H9 (cell line): ENCODE data around the gene SYCE3. TPM values are rescaled to one million over a fixed set of nuclear protein-coding genes. Genes with fewer than 3 reads are reported as not detected.

Source experiments
- DNase-seq: peaks from one replicate; pipeline ENCODE4 v3.0.0-alpha.2; 2017
- H2AFZ ChIP-seq: one replicate; pipeline ENCODE4 v1.6.1; 2013; ENCODE audit warnings: mild to moderate bottlenecking, low read length, control low read depth, moderate library complexity
- H2AK5ac ChIP-seq: 2 replicates; pipeline ENCODE4 v1.6.1; 2013; ENCODE audit warnings: low read length, control low read depth, mixed read lengths; ENCODE audit not compliant: insufficient read length
- H2BK120ac ChIP-seq: one replicate; pipeline ENCODE4 v1.6.1; 2013; ENCODE audit warnings: low read depth, mild to moderate bottlenecking, low read length, control low read depth, inconsistent platforms; ENCODE audit not compliant: poor library complexity, severe bottlenecking
- H2BK12ac ChIP-seq: 2 replicates; pipeline ENCODE4 v1.6.1; 2013; ENCODE audit warnings: low read length, control low read depth, mixed read lengths, low read depth; ENCODE audit not compliant: insufficient read length
- H2BK15ac ChIP-seq: 2 replicates; pipeline ENCODE4 v1.6.1; 2013; ENCODE audit warnings: low read depth, low read length, control low read depth
- H2BK20ac ChIP-seq: one replicate; pipeline ENCODE4 v1.6.1; 2013; ENCODE audit warnings: low read depth, mild to moderate bottlenecking, low read length, control low read depth, inconsistent platforms; ENCODE audit not compliant: poor library complexity, severe bottlenecking
- H2BK5ac ChIP-seq: 2 replicates; pipeline ENCODE4 v1.6.1; 2013; ENCODE audit warnings: low read length, control low read depth, mixed read lengths; ENCODE audit not compliant: insufficient read length
- H3K14ac ChIP-seq: 2 replicates; pipeline ENCODE4 v1.6.1; 2013; ENCODE audit warnings: low read length, control low read depth; ENCODE audit not compliant: insufficient read depth
- H3K18ac ChIP-seq: 2 replicates; pipeline ENCODE4 v1.6.1; 2013; ENCODE audit warnings: low read depth, mild to moderate bottlenecking, mixed read lengths, low read length, control low read depth; ENCODE audit not compliant: insufficient read length
- H3K23ac ChIP-seq: 2 replicates; pipeline ENCODE4 v1.6.1; 2013; ENCODE audit warnings: low read length, control low read depth, mixed read lengths, low read depth; ENCODE audit not compliant: insufficient read length
- H3K23me2 ChIP-seq: 2 replicates; pipeline ENCODE4 v1.6.1; 2013; ENCODE audit warnings: low read depth, mild to moderate bottlenecking, mixed read lengths, low read length, control low read depth; ENCODE audit not compliant: insufficient read length, poor library complexity, severe bottlenecking
- H3K27ac ChIP-seq: 2 replicates; pipeline ENCODE4 v1.5.1; 2013; ENCODE audit warnings: low read length, control low read depth, mixed read lengths, low read depth; ENCODE audit not compliant: insufficient read length
- H3K27me3 ChIP-seq: 2 replicates; pipeline ENCODE4 v1.6.1; 2013; ENCODE audit warnings: low read length, control low read depth, inconsistent platforms; ENCODE audit not compliant: insufficient read depth
- H3K4ac ChIP-seq: 2 replicates; pipeline ENCODE4 v1.6.1; 2013; ENCODE audit warnings: low read depth, mild to moderate bottlenecking, control low read depth, inconsistent platforms, low read length, moderate library complexity
- H3K4me1 ChIP-seq: 2 replicates; pipeline ENCODE4 v1.6.1; 2013; ENCODE audit warnings: low read length, control low read depth, inconsistent platforms; ENCODE audit not compliant: insufficient read depth
- H3K4me2 ChIP-seq: 2 replicates; pipeline ENCODE4 v1.6.1; 2013; ENCODE audit warnings: low read length, control low read depth, mixed read lengths; ENCODE audit not compliant: insufficient read length, insufficient read depth
- H3K56ac ChIP-seq: 2 replicates; pipeline ENCODE4 v1.6.1; 2013; ENCODE audit warnings: low read depth, mild to moderate bottlenecking, mixed read lengths, low read length, control low read depth; ENCODE audit not compliant: insufficient read length
- H3K79me1 ChIP-seq: 2 replicates; pipeline ENCODE4 v1.6.1; 2013; ENCODE audit warnings: low read depth, mild to moderate bottlenecking, moderate library complexity, low read length, control low read depth, inconsistent platforms; ENCODE audit not compliant: insufficient read depth, poor library complexity, severe bottlenecking
- H3K79me2 ChIP-seq: 2 replicates; pipeline ENCODE4 v1.6.1; 2013; ENCODE audit warnings: low read length, control low read depth, inconsistent platforms; ENCODE audit not compliant: insufficient read depth
- H3K9ac ChIP-seq: 2 replicates; pipeline ENCODE4 v1.6.1; 2013; ENCODE audit warnings: low read length, control low read depth, mixed read lengths; ENCODE audit not compliant: insufficient read length; ENCODE audit errors: extremely low read depth
- H3K9me3 ChIP-seq: one replicate; pipeline ENCODE4 v1.6.1; 2013; ENCODE audit warnings: low read depth, low read length, inconsistent platforms; ENCODE audit not compliant: control insufficient read depth
- H3T11ph ChIP-seq: one replicate; pipeline ENCODE4 v1.6.1; 2013; ENCODE audit warnings: mild to moderate bottlenecking, low read length, control low read depth, inconsistent platforms
- H4K20me1 ChIP-seq: one replicate; pipeline ENCODE4 v1.6.1; 2013; ENCODE audit not compliant: control insufficient read depth, insufficient read length, insufficient read depth
- H4K5ac ChIP-seq: 2 replicates; pipeline ENCODE4 v1.6.1; 2013; ENCODE audit warnings: low read depth, mild to moderate bottlenecking, mixed read lengths, low read length, control low read depth; ENCODE audit not compliant: insufficient read length
- H4K8ac ChIP-seq: replicated peaks from 2 replicates; pipeline ENCODE4 v1.6.1; 2013; ENCODE audit warnings: low read length, control low read depth, mixed read lengths, low read depth; ENCODE audit not compliant: insufficient read length
- H4K91ac ChIP-seq: 2 replicates; pipeline ENCODE4 v1.6.1; 2013; ENCODE audit warnings: low read depth, mild to moderate bottlenecking, moderate library complexity, mixed read lengths, low read length, control low read depth; ENCODE audit not compliant: insufficient read length
- H3K27ac Mint-ChIP-seq, 3 experiments: 2 replicates in 2 of 3; 3 replicates in 1 of 3; pipeline ENCODE4 v1.8.0; 2020 to 2021; ENCODE audit warnings: mixed read lengths in 3 of 3, mild to moderate bottlenecking in 1 of 3, moderate library complexity in 1 of 3
- H3K27me3 Mint-ChIP-seq: 2 replicates; pipeline ENCODE4 v1.8.0; 2021; ENCODE audit warnings: low read depth, mild to moderate bottlenecking, moderate library complexity, mixed read lengths
- H3K36me3 Mint-ChIP-seq, 3 experiments: 2 replicates in 2 of 3; 3 replicates in 1 of 3; pipeline ENCODE4 v1.8.0; 2020 to 2021; ENCODE audit warnings: low read depth in 3 of 3, mixed read lengths in 3 of 3; ENCODE audit not compliant: insufficient read depth in 1 of 3
- H3K4me1 Mint-ChIP-seq, 2 experiments: 2 replicates each; pipeline ENCODE4 v1.8.0; 2020; ENCODE audit warnings: mixed read lengths in 2 of 2
- H3K4me3 Mint-ChIP-seq, 2 experiments: 2 replicates in 1 of 2; 3 replicates in 1 of 2; pipeline ENCODE4 v1.8.0; 2020 to 2021; ENCODE audit warnings: mild to moderate bottlenecking in 2 of 2, mixed read lengths in 2 of 2, moderate library complexity in 1 of 2
- H3K9me3 Mint-ChIP-seq, 2 experiments: 2 replicates in 1 of 2; 3 replicates in 1 of 2; pipeline ENCODE4 v1.8.0; 2020; ENCODE audit warnings: mild to moderate bottlenecking in 2 of 2, mixed read lengths in 2 of 2, moderate library complexity in 1 of 2
- WGBS: extraction: QIAGEN DNeasy Blood & Tissue Kit; methylation state at CpG from one replicate; pipeline ENCODE4 v1.1.7; 2013; ENCODE audit warnings: missing lambda C conversion rate, low lambda C conversion rate, mixed read lengths; ENCODE audit not compliant: insufficient read length; ENCODE audit errors: extremely low coverage; 5-methylcytosine and 5-hydroxymethylcytosine counted together
- total RNA-seq: library from RNA; stranded (reverse); gene quantifications from 2 replicates; pipeline ENCODE4 v1.2.1, GENCODE V29; 2021
- TF ChIP-seq, protein P1 (sequence below): fragments of 200-600 bp; sonication (generic); conservative IDR thresholded peaks from 3 replicates; pipeline ENCODE4 v1.8.0; 2021; ENCODE audit warnings: antibody characterized with exemption, mild to moderate bottlenecking

SYCE3 gene
- total RNA-seq, 1 experiment from 2014 or later = 0.85 TPM

DNA sequence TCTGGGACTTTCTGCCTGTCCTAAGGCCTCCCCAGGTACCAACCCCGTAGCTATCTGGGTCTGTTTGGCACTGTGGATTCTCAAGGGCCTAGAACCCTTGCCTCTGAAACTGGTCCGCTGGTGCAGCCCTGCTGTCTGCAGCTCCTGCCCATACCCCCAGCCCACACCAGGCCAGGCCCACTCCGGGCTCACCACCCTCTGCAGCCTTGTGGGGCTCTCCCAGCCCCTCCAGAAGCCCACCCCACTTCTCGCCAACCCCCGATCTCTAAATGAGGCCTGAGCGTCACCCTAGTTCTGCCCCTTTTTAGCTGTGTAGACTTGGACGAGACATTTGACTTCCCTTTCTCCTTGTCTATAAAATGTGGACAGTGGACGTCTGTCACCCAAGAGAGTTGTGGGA lies 12.3 kb downstream of the SYCE3 start:
- H3K18ac ChIP-seq = no peak overlapping the region
- H2BK120ac ChIP-seq = no peak overlapping the region
- H3K23me2 ChIP-seq = no peaks in the 10 kb centered on the region
- no peaks in the 10 kb centered on the region for H4K20me1 ChIP-seq
- no peak overlapping the region for H2BK5ac ChIP-seq
- H4K91ac ChIP-seq = no peak overlapping the region
- Mint-ChIP-seq H3K27me3 (peaks cover 20% of the 10 kb centered on the region), H3K4me1 (peaks cover 4 to 7% of the 10 kb centered on the region in 2 experiments), H3K9me3 (no peaks in the 10 kb centered on the region), H3K36me3 (no peaks in the 10 kb centered on the region), H3K27ac (no peak overlapping the region), H3K4me3 (no peak overlapping the region)
- no peak overlapping the region; the same call in 1 of the 2 replicates for H3K14ac ChIP-seq
- H2AK5ac ChIP-seq = no peak overlapping the region
- no peaks in the 10 kb centered on the region for H3K9me3 ChIP-seq
- no peaks in the 10 kb centered on the region for H3K79me2 ChIP-seq
- no peak overlapping the region for H2BK20ac ChIP-seq
- no peak for DNase-seq
- H3K79me1 ChIP-seq = no peaks in the 10 kb centered on the region
- H3T11ph ChIP-seq = no peak overlapping the region
- no peak overlapping the region for H3K4ac ChIP-seq
- no peaks in the 10 kb centered on the region for H3K27me3 ChIP-seq
- WGBS = no CpG with 5 or more reads among the region's 8 CpGs
- no peak overlapping the region for H4K5ac ChIP-seq
- H3K56ac ChIP-seq = no peak overlapping the region
- H4K8ac ChIP-seq = no peak overlapping the region
- no peak overlapping the region for H3K9ac ChIP-seq
- H2AFZ ChIP-seq = no peak overlapping the region
- H3K4me1 ChIP-seq = no peaks in the 10 kb centered on the region
- H3K27ac ChIP-seq = no peak overlapping the region
- no peak overlapping the region for H3K23ac ChIP-seq
- H2BK15ac ChIP-seq = no peak overlapping the region
- no peak overlapping the region for H2BK12ac ChIP-seq
- TF ChIP-seq, protein P1, sequence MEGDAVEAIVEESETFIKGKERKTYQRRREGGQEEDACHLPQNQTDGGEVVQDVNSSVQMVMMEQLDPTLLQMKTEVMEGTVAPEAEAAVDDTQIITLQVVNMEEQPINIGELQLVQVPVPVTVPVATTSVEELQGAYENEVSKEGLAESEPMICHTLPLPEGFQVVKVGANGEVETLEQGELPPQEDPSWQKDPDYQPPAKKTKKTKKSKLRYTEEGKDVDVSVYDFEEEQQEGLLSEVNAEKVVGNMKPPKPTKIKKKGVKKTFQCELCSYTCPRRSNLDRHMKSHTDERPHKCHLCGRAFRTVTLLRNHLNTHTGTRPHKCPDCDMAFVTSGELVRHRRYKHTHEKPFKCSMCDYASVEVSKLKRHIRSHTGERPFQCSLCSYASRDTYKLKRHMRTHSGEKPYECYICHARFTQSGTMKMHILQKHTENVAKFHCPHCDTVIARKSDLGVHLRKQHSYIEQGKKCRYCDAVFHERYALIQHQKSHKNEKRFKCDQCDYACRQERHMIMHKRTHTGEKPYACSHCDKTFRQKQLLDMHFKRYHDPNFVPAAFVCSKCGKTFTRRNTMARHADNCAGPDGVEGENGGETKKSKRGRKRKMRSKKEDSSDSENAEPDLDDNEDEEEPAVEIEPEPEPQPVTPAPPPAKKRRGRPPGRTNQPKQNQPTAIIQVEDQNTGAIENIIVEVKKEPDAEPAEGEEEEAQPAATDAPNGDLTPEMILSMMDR = no peak
- no peak overlapping the region for H3K4me2 ChIP-seq
